Right lobe of liver (tissue), 6 donors: ENCODE measurements around the gene WFIKKN1. TPM values are rescaled to one million over a fixed set of nuclear protein-coding genes. Genes with fewer than 3 reads are reported as not detected.
A peak's percentile ranks its signal among the peaks of the same experiment; 100 is the strongest.

Source experiments
- ATAC-seq, 4 donors: fragments of 200-7000 bp; cut with Tn5 transposase; one replicate each; pipeline ENCODE4 v1.9.1; 2020; ENCODE audit warnings: mild to moderate bottlenecking in 4 of 4, moderate library complexity in 4 of 4
- DNase-seq, 3 donors: peaks; one replicate each; pipeline ENCODE4 v3.0.0-alpha.2; 2020
- H3K27ac ChIP-seq, 3 donors: fragments of 200-600 bp; one replicate each; pipeline ENCODE4 v1.8.0; 2022
- H3K27me3 ChIP-seq, 2 donors: fragments of 200-600 bp; one replicate each; pipeline ENCODE4 v1.8.0; 2022
- H3K36me3 ChIP-seq, 4 donors: fragments of 200-600 bp; sonication (generic) in 1 of 4; one replicate each; pipeline versions ENCODE4 v1.5.1 to v1.8.0; 2017 to 2022; ENCODE audit warnings: control low read depth in 1 of 4
- H3K4me1 ChIP-seq, 4 donors: fragments of 200-600 bp; sonication (generic) in 1 of 4; one replicate each; pipeline versions ENCODE4 v1.5.1 to v1.8.0; 2017 to 2022; ENCODE audit warnings: control low read depth in 1 of 4
- H3K4me3 ChIP-seq, 3 donors: fragments of 200-600 bp; one replicate each; pipeline ENCODE4 v1.8.0; 2022
- H3K9me3 ChIP-seq, 4 donors: fragments of 200-600 bp; sonication (generic) in 1 of 4; one replicate each; pipeline versions ENCODE4 v1.5.1 to v1.8.0; 2017 to 2022; ENCODE audit warnings: control low read depth in 1 of 4
- POLR2A ChIP-seq: fragments of 450-650 bp; IDR thresholded peaks from one replicate; pipeline ENCODE4 v1.6.1; 2017; ENCODE audit warnings: antibody characterized with exemption, mild to moderate bottlenecking
- WGBS: methylation state at CpG from one replicate; pipeline ENCODE4 v1.1.6; 2018; ENCODE audit warnings: low coverage, low lambda C conversion rate; ENCODE audit not compliant: insufficient coverage; ENCODE audit errors: missing lambda C conversion rate; 5-methylcytosine and 5-hydroxymethylcytosine counted together
- intact Hi-C, 2 donors: fragments of 100-400 bp; cut with DNase I; formaldehyde crosslinking; loops; one replicate each; pipeline versions ENCODE4 v1.11.2 to v1.14.1; 2022
- long read RNA-seq: library from polyadenylated mRNA; unstranded; transcript quantifications from one replicate; pipeline ENCODE4 v2.0.0, GENCODE V29; 2019
- total RNA-seq, 6 experiments: library from RNA; depleted of rRNA in 2 of 6; stranded (reverse); fragments of >200 nt in 2 of 6; fragmentation: NEBNext Ultra II Directional in 3 of 6; extraction: Animal tissue kit (Norgen Biotek cat#: 25700) in 3 of 6; gene quantifications; one replicate each; pipeline versions ENCODE4 v1.1.0 to v1.2.4, GENCODE V29; 2016 to 2023
- TF ChIP-seq, protein P1 (sequence below), 4 donors: fragments of 200-600 bp in 3 of 4; fragments of 450-650 bp in 1 of 4; IDR thresholded peaks; one replicate each; pipeline versions ENCODE4 v1.5.1 to v1.8.0; 2016 to 2022; ENCODE audit warnings: antibody characterized with exemption in 4 of 4, mild to moderate bottlenecking in 2 of 4
- donor health status: DM: no; HTN: yes; CAD: no.
- donor health status: DM: no; HTN: no; CAD: no.
- donor health status: DM: no; HTN: no; CAD: no.
- donor health status: DM: no; HTN: yes; CAD: no.
- donor health status: DM: no; HTN: yes; CAD: no.

Gene WFIKKN1, protein sequence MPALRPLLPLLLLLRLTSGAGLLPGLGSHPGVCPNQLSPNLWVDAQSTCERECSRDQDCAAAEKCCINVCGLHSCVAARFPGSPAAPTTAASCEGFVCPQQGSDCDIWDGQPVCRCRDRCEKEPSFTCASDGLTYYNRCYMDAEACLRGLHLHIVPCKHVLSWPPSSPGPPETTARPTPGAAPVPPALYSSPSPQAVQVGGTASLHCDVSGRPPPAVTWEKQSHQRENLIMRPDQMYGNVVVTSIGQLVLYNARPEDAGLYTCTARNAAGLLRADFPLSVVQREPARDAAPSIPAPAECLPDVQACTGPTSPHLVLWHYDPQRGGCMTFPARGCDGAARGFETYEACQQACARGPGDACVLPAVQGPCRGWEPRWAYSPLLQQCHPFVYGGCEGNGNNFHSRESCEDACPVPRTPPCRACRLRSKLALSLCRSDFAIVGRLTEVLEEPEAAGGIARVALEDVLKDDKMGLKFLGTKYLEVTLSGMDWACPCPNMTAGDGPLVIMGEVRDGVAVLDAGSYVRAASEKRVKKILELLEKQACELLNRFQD
- total RNA-seq = under 1 TPM; 0.43 to 0.70 (median 0.56) TPM
- long read RNA-seq, full-length matches to known transcripts = 1 of 1 reads
- long read RNA-seq, partial matches to known transcripts = 0 of 1 reads
- long read RNA-seq, other reads (novel, unspliced or antisense) = 0 of 1 reads

DNA sequence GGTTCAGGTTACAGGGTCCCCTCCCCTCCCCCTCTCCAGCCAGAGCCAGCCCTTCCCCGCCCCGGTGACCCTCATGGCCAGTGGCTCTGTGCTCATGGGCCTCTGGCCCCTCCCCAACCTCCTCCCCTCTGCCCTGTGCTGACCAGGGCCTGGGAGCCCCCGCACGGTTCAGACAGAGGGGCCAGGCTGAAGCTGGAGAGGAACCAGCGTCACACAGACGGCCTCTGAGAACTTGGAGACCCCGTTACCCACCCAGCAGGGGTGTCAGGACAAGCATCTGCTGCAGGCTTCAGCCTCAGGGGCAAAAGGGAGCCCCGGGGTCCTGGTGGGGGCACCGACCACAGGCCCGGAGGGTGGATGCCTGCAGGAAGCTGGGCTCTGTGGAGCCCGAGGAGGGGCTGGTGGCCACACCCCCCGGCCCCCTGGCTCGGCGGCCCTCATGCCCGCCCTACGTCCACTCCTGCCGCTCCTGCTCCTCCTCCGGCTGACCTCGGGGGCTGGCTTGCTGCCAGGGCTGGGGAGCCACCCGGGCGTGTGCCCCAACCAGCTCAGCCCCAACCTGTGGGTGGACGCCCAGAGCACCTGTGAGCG, at the start of gene WFIKKN1:
WFIKKN1 (plus strand) TSS at position 171 of the 591 bp plus-strand sequence; CDS start at position 440, 269 bp downstream.
- 10% methylated on average over 2 of the region's 23 CpGs for WGBS
- Histone ChIP-seq H3K4me1 (peaks cover 0 to 49% (median 27%) of the 10 kb centered on the region in 4 donors), H3K9me3 (no peaks in the 10 kb centered on the region), H3K36me3 (peaks cover 0 to 3% (median 0%) of the 10 kb centered on the region in 4 donors), H3K27me3 (no peaks in the 10 kb centered on the region), H3K4me3 (no peak within 1 kb of the TSS), H3K27ac (peak within 1 kb of the TSS in 2 of 3 donors; percentile 44 to 70)
- peak; percentile 58 to 72 (median 69) for DNase-seq
- TF ChIP-seq POLR2A = no peak
- TF ChIP-seq, protein P1, sequence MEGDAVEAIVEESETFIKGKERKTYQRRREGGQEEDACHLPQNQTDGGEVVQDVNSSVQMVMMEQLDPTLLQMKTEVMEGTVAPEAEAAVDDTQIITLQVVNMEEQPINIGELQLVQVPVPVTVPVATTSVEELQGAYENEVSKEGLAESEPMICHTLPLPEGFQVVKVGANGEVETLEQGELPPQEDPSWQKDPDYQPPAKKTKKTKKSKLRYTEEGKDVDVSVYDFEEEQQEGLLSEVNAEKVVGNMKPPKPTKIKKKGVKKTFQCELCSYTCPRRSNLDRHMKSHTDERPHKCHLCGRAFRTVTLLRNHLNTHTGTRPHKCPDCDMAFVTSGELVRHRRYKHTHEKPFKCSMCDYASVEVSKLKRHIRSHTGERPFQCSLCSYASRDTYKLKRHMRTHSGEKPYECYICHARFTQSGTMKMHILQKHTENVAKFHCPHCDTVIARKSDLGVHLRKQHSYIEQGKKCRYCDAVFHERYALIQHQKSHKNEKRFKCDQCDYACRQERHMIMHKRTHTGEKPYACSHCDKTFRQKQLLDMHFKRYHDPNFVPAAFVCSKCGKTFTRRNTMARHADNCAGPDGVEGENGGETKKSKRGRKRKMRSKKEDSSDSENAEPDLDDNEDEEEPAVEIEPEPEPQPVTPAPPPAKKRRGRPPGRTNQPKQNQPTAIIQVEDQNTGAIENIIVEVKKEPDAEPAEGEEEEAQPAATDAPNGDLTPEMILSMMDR (IDR thresholded peaks at IDR 0.05) = no peak
- peak; percentile 0 to 12 (median 4) for ATAC-seq
- intact Hi-C loops = loop anchor here in 1 of 2 donors (10.0 kb wide), 1 partner anchor 46 kb away; no protein-coding TSS in a partner anchor

DNA sequence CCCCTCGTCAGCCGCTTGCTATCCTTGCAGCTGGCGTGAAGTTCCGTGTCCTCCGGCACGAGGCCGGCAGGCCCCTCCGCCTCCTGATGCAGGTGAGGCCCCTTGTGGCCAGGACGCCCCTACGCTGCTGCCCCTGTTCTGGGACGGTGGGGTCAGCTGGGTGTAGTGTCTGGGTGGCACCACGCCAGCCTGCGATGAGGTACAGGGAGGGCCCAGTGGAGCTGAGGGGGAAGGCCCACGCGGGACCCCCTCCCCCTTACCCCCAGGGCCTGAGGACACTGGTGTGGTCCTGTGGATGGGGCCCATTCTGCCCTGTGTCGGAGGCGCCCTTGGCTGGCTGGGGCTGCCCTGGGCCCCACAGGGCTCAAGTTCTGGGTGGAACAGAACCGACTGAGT, 48.6 kb upstream of the WFIKKN1 start:
- H3K27me3 ChIP-seq = no peaks in the 10 kb centered on the region
- no peak for DNase-seq
- no peaks in the 10 kb centered on the region for H3K36me3 ChIP-seq
- peaks cover 0 to 36% (median 7%) of the 10 kb centered on the region in 4 donors for H3K4me1 ChIP-seq
- no peak for ATAC-seq
- no peaks in the 10 kb centered on the region for H3K9me3 ChIP-seq
- intact Hi-C loops = loop anchor here in 1 of 2 donors (10.0 kb wide), 1 partner anchor 53 kb away; the partner anchor contains the start of genes METTL26 and WFIKKN1
- no peak overlapping the region for H3K27ac ChIP-seq
- H3K4me3 ChIP-seq = no peak overlapping the region
- TF ChIP-seq, protein P1 (IDR thresholded peaks at IDR 0.05) = no peak
- no peak for TF ChIP-seq POLR2A
- WGBS = no CpG with 5 or more reads among the region's 18 CpGs

DNA sequence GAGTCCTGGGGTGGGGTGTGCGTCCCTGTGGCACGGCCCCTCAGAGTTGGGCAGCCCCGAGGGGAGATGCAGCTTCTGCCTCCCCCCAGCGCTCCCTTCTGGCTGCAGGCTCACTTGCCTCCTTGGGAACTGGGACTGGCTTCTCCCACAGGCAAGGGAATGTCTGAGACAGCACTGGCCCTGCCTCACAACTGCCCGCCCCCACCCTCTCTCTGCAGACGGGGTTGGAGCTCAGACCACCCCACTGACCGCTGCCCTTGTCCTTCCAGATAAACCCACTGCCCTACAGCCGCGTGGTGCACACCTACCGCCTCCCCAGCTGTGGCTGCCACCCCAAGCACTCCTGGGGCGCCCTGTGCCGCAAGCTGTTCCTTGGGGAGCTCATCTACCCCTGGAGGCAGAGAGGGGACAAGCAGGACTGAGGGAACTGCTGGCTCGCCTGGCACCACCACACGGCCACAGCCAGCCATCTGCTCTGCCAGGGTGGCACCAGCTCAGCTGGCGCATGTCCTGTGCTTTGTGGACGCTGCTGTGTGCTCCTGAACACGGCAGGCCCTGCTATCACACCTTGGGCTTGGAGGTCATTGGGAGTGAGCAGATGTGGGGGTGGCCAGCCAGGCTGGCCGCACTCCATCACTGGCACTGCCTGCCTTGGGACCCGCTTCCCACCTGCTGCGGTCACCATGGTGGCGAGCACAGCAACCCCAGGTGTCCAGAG, 48.0 kb upstream of the WFIKKN1 start:
- Histone ChIP-seq H3K27ac (peak overlapping the region in 1 of 3 donors; percentile 20), H3K4me3 (no peak overlapping the region), H3K4me1 (peaks cover 0 to 41% (median 10%) of the 10 kb centered on the region in 4 donors), H3K9me3 (no peaks in the 10 kb centered on the region), H3K36me3 (no peaks in the 10 kb centered on the region), H3K27me3 (no peaks in the 10 kb centered on the region)
- no peak for TF ChIP-seq POLR2A
- TF ChIP-seq, protein P1 (IDR thresholded peaks at IDR 0.05) = no peak
- peak; percentile 72 to 92 (median 88) for DNase-seq
- peak; percentile 10 to 71 (median 58) for ATAC-seq
- intact Hi-C loops = loop anchor here in 1 of 2 donors (10.0 kb wide), 1 partner anchor 52 kb away; the partner anchor contains the start of genes METTL26 and WFIKKN1
- 0% methylated on average over 2 of the region's 21 CpGs for WGBS

DNA sequence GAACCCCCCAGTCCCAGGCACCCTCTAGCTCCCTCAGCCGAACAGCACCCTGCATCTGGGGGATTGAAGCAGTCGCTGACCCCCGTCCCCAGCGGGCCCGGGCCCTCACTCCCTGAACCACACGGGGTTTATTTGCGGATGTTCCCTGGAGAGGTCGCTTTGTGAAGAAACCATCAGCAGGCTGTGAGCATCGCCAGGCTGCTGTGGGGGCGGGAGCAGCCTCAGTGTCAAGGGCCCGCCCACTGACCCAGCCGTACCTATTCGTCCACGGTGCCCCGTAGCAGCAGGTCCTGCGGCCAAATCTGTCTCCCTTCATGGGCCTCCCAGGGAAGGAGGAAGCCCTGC, 47.3 kb upstream of the WFIKKN1 start:
- TF ChIP-seq POLR2A = no peak
- TF ChIP-seq, protein P1 (IDR thresholded peaks at IDR 0.05) = no peak
- ATAC-seq = peak in 3 of 4 donors; percentile 31 to 43 (median 41)
- H3K36me3 ChIP-seq = no peaks in the 10 kb centered on the region
- WGBS = no CpG with 5 or more reads among the region's 16 CpGs
- no peak overlapping the region for H3K4me3 ChIP-seq
- no peaks in the 10 kb centered on the region for H3K9me3 ChIP-seq
- H3K4me1 ChIP-seq = peaks cover 0 to 46% (median 12%) of the 10 kb centered on the region in 4 donors
- DNase-seq = peak in 2 of 3 donors; percentile 60 to 78
- intact Hi-C loops = loop anchor here in 1 of 2 donors (10.0 kb wide), 1 partner anchor 51 kb away; the partner anchor contains the start of genes METTL26 and WFIKKN1
- peak overlapping the region in 1 of 3 donors; percentile 20 for H3K27ac ChIP-seq
- no peaks in the 10 kb centered on the region for H3K27me3 ChIP-seq
